Embryonic facial prominence (tissue), 1 donor: ENCODE data around the gene CGB8.
"Not testable (repeated sequence)": the region's sequence is repeated elsewhere in the genome, so short reads cannot be mapped to it uniquely, and the experiment has no call there.

Experiments used
- DNase-seq: peaks from one replicate; pipeline ENCODE4 v3.0.0-alpha.2; 2016; ENCODE audit errors: extremely low spot score

CGB8 gene

DNA sequence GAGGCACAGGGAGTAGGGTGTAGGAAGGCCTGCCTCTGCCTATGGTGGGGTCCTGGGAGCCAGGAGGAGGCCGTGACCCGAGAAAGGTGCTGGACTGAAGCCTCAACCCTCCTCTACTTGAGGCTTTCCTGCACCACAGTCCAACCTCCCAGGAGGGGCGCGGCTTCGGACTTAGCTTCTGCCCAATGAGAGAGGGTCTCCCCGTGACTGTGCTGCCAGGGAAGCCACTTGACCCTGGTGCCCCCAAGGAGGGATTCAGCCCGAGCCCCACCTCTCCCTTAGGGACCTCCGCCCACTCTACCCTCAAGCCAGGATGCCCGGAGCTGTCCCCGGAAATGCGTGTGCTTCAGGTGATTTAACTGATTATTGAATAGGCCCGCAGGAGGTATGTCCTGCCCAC is at the start of gene CGB8:
Gene CGB8, minus strand, starts transcription at position 101 of the 400 bp plus-strand sequence. CDS start 372 bp downstream, outside the sequence.
- not testable (repeated sequence) for DNase-seq

DNA sequence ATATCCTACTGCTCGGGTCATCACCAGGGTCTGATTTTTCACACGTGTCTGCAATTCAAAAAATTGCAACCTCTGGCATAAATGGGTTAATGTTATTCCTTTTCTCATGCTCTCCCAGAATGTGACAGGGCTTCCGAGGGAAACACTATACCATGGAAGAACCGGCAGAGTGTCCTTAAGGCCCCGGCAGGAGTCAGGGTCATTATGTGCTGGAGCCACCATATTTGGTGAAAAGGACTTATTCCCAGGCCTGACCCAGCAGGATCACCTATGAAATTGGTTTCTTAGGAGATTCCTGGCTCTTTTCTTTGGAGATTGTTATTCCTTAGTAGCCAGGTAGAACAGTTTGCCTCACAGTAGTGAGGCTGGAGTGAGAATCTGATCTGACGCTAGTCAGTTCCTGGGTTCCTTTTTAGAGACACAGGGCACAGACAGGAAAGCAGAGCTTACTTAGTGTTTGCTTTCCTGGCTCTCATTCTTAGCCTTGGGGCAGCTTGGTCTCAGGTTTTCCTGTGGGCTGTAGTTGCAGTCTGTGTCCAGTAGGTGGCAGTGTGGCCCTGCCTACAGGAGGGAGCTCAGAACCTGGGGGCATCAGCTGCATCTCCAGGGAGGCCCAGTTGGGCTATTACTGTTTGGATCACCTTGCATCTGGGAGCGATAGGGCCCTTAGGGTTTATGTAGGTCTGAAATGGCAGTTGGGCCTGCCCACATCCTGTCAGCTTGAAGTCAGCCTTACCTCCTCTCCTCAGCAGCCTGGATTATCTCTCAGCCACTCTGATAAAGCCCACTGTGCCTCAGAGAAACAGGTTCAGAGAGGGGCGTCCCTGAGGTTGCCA is 48.8 kb upstream of the CGB8 start:
- peak; percentile 44 for DNase-seq

DNA sequence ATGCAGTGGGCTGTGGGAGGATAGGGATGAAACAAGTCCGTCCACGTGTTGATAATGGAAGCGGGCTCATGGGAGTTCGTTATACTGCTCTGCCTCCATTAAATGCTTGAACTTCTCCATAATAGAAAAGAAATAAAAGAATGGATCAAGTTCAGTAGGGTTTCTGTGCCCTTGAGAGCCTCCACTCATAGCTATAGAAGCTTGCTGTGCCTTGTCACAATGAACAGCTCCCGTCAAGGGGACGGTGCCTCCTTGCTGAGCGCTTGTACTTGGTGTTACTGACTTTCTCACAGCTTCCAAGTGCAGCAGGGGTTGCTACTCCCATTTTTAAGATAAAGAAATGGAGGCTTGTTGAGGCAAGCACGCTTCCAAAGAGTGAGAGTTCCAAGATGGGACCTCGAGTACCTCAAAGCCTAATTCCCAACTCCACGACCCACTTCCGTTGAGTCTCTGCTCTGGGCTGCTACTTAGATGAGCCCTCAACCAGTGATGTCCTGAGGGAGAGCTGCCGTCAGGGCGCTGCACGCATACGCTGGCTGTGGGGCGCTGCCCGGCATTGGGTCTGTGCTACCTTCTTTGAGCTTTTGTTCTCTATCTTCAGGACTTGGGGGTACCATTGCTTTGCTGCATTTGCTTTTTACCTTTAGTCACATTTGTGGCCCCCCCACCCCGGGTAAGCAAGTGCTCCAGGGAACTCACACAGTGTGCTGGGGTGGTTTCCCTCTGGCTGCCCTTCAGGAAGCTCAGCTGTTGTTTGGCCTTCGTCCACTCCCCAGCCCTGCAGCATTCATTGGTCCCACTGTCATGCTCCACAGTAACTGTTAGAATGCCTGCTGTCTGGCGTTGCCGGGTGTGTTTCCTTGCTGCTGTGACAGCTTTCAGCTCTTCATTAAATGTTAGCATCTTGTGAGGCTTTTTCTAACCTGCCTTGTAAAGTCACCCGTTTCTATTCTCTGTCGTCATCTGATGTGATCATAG is 45.9 kb upstream of the CGB8 start:
- DNase-seq: no peak

DNA sequence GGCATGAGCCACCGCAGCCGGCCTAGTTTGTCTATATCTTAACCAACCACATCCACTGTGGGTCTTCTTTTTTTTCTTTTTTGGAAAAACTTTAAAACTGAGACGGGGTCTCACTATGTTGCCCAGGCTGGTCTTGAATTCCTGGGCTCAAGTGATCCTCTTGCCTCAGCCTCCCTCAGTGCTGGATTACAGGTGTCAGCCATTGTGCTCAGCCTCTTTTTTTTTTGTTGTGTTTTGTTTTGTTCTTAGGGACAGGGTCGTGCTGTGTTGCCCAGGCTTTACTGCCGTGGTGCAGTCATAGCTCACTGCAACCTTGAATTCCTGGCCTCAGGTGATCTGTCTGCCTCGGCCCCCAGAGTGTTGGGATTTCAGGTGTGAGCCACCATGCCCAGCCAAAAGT is 43.8 kb upstream of the CGB8 start:
- DNase-seq: no peak

DNA sequence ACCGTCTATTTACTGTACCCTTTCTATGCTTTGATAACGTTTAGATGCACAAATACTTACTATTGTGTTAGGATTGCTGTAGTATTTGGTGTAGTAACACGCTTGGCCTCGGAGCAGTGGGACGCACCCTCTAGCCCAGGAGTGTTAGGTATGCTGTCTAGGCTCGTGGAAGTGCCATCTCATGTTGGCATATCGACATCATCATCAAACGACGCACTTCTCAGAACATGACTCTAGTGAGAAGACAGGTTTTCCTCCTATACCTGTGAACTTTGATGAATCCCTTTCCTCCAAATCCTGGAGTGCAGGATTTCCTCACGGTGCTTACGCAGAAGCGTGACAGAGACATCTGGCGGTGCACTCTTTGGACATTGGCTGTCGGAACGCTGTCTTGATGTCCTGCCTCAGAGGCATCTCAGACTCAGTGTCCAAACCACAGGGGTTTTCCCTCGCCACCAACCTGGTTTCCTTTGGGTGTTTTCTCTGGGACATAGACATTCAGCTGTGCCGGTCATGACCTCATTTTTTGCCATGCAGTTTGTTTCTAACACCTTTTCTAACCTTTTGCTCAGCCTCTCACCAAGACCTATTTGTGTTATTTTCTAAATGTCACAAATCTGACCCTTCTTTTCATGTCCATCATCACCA is 42.6 kb upstream of the CGB8 start:
- DNase-seq: no peak

- DNase-seq: no peak
Observed at GRCh38 chr19:49086296-49086695, 37.4 kb upstream of the CGB8 start.

DNA sequence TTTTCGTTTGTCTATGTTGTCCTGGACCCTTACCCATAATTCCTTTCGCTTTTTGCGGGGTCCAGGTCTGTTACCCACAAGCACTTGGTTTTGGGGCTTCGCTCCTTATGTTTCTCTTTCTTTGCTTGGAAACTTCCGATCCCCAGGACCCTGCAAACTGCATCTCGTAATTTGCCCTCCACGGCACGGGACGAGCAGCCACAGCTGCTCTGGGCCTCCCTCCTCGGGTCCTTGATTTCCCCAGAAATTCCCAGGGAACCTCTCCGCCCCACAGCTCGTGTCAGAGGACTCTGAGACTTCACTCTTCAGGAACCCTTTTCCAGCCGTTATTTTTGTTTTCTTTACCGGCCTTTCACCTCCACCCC is 36.9 kb upstream of the CGB8 start:
- no peak for DNase-seq

GRCh38 chr19:49085020-49085867 is 36.3 kb upstream of the CGB8 start, which contains the start of gene SNRNP70:
SNRNP70 (plus strand) TSS chr19:49085451; CDS start chr19:49086415, 964 bp downstream.
- peak; percentile 100 for DNase-seq

DNA sequence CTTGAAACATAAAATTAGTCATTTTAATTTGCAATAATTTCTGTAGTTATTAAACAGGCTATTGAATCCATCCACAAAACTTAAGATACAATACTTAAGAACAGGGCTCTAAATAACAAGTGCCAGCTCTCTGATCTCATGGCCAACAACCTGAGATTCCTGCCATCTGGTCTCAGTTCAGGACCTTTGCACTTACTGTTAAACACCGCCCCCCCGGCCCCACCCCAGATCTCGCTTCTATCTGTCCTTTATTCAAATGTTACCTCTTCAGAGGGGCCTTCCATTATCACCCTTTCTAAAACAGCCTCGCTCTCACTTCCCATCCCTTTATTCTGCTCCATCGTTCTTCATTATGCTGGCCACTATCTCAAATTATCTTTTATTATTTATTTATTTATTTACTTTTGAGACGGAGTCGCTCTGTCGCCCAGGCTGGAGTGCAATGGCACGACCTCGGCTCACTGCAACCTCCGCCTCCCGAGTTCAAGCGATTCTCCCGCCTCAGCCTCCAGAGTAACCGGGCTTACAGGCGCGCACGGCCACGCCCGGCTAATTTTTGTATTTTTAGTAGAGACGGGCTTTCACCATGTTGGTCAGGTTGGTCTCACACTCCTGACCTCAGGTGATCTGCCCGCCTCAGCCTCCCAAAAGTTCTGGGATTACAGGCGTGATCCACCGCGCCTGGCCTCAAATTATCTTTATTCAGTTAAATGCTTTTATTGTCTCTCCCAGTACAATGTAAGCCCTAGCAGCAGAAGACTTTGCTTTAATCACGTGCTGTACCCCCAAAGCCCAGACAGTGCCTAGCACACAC is 35.5 kb upstream of the CGB8 start:
- DNase-seq: no peak

- DNase-seq: no peak
Observed at GRCh38 chr19:49081273-49081672, 32.4 kb upstream of the CGB8 start.

GRCh38 chr19:49080392-49080791 is 31.5 kb upstream of the CGB8 start:
- DNase-seq: no peak

- not testable (repeated sequence) for DNase-seq
Observed at GRCh38 chr19:49074869-49075268, 26.0 kb upstream of the CGB8 start.

DNA sequence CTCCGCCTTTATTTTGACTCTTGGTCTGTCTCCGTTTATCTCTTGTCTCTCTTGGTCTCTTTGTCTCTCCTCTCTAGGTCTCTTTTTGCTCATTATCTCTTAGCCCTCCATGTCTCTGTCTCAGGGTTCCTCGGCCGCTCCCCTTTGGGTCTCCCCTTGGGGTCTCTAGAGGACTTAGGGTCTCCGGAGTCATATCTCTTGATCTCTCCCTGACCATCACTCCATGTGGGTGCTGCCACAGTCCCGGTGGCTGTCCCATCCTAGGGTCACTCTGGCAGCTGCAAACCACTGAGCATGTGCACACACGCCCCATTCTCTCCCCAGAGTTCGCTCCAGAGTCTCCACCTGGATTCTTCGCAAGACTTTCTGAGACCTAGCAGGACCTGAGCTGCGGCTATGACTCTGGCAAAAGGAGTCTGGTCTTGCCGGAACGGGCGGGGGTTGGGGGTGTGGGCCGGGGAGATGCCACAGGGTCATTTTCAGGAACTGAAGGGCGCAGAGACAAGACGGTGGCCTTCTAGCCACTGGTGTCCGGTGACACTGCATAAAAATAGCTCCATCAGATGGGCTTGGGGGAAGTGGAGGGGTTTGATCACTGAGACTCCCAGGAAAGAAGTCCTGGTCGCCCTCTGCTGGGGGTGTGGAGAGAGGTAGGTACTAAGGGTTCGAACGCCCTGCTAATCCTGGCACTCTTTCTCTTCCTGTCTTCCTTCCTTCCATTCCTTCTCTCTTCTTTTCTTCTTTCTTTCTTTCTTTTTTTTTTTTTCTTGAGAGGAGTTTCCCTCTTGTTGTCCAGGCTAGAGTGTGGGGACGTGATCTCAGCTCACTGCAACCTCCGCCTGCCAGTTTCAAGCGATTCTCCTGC is 24.8 kb upstream of the CGB8 start:
- no peak for DNase-seq

- DNase-seq: no peak
Observed at GRCh38 chr19:49071860-49072547, 23.1 kb upstream of the CGB8 start.

GRCh38 chr19:49070416-49070815 is 21.5 kb upstream of the CGB8 start:
- DNase-seq: no peak

GRCh38 chr19:49069026-49069425 is 20.1 kb upstream of the CGB8 start:
- no peak for DNase-seq

DNA sequence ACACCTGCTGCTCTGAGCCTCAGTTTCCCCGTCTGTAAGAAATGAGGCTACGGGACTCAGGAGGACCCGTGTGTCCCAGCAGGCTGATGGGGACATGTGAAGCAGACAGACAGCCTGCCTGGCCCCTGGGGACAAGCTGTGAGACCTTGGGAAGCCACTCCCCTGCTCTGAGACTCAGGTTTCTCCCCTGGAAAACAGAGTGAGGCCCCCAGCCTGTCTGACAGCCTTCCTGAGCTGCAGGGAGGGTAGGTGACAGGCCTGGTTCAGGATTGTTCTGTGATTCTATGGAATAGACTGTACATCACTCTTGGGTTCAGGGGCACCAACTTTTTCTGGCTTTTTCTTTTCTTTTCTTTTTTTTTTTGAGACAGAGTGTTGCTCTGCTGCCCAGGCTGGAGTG is 18.6 kb upstream of the CGB8 start:
- DNase-seq: no peak

DNA sequence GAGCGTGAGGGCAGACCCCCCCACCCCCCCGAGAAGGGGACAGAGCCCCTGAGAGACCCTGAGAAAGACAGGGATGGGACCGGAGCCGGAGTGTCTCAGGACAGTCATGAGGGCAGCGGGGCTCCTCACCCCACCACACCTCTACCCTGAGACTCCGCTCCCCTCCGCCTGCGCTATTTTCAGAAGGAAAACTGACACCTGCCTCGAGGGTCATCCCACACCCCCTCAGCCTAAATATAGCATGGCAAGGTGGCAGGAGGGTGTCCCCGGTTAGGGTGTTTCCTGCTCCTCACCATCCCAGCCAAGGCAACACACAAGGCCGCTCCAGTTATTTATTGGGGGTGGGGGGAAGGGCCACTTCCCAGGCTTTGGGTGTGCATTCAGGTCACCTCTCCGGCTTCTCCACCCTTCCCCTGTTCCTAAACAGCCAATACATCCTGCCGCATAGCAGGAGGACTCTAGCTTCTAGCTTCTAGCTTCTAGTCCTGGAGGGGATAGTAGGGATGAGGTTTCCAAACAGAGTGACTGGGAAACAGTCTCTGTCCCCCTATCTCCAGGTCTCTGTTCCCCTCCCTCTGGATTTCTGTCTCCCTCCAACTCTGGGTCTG is 17.1 kb upstream of the CGB8 start:
- no peak for DNase-seq
